Measurements from ENCODE around the gene RPRD1A. TPM values are rescaled to one million over a fixed set of nuclear protein-coding genes. Genes with fewer than 3 reads are reported as not detected.

RPRD1A gene
- total RNA-seq, 1 experiment from 2014 or later, result 65.1 TPM

- intact Hi-C loops (cut with micrococcal nuclease; ENCODE audit: unreplicated experiment), result no loop called here
- POLR2A ChIA-PET (ENCODE audit: low non-redundant PET), result interaction anchor here (0.7 kb wide), 1 partner anchor 28 kb away, joined by 4 read pairs; no protein-coding TSS in a partner anchor
- no peaks in the 10 kb centered on the region for H3K4me1 ChIP-seq (ENCODE audit: insufficient read depth, low read length, poor library complexity, severe bottlenecking)
- DNase-seq (ENCODE audit: low spot score), result no peak
- CTCF ChIA-PET, result interaction anchor here (0.6 kb wide), 1 partner anchor 70 kb away, joined by 8 read pairs; no protein-coding TSS in a partner anchor
- H3K9me3 ChIP-seq (ENCODE audit: low read depth, low read length, poor library complexity, severe bottlenecking), result no peaks in the 10 kb centered on the region
- BruUV-seq (replicated peaks), result no TSS peak
- no peaks in the 10 kb centered on the region for H3K36me3 ChIP-seq (ENCODE audit: insufficient read depth, low read length, poor library complexity, severe bottlenecking)
- H3K4me3 ChIP-seq (ENCODE audit: low read depth, low read length, poor library complexity, severe bottlenecking), result no peak overlapping the region
- H3K27me3 ChIP-seq (replicated peaks; ENCODE audit: insufficient read depth, low read depth, low read length, poor library complexity), result no peaks in the 10 kb centered on the region
- H3K27ac ChIP-seq (ENCODE audit: low read depth, low read length, poor library complexity, severe bottlenecking), result no peak overlapping the region
- no peak for TF ChIP-seq EZH2 (IDR thresholded peaks at IDR 0.05; ENCODE audit: borderline replicate concordance, low read depth, low read length, poor library complexity, severe bottlenecking)
- no peak for TF ChIP-seq CTCF (conservative IDR thresholded peaks at IDR 0.05; ENCODE audit: low read depth, low read length)
Observed at GRCh38 chr18:36089001-36089400, 21.6 kb upstream of the RPRD1A start.

- Histone ChIP-seq H3K27me3 (replicated peaks; ENCODE audit: insufficient read depth, low read depth, low read length, poor library complexity) (no peaks in the 10 kb centered on the region), H3K36me3 (ENCODE audit: insufficient read depth, low read length, poor library complexity, severe bottlenecking) (no peaks in the 10 kb centered on the region), H3K27ac (ENCODE audit: low read depth, low read length, poor library complexity, severe bottlenecking) (no peak overlapping the region), H3K9me3 (ENCODE audit: low read depth, low read length, poor library complexity, severe bottlenecking) (no peaks in the 10 kb centered on the region), H3K4me1 (ENCODE audit: insufficient read depth, low read length, poor library complexity, severe bottlenecking) (no peaks in the 10 kb centered on the region), H3K4me3 (ENCODE audit: low read depth, low read length, poor library complexity, severe bottlenecking) (no peak overlapping the region)
- TF ChIP-seq CTCF (conservative IDR thresholded peaks at IDR 0.05; ENCODE audit: low read depth, low read length), result no peak
- TF ChIP-seq EZH2 (IDR thresholded peaks at IDR 0.05; ENCODE audit: borderline replicate concordance, low read depth, low read length, poor library complexity, severe bottlenecking), result no peak
- DNase-seq (ENCODE audit: low spot score), result no peak
- POLR2A ChIA-PET (ENCODE audit: low non-redundant PET), result interaction anchor here (0.7 kb wide), 1 partner anchor 29 kb away, joined by 4 read pairs; no protein-coding TSS in a partner anchor
- BruUV-seq (replicated peaks), result no TSS peak
- intact Hi-C loops (cut with micrococcal nuclease; ENCODE audit: unreplicated experiment), result no loop called here
- CTCF ChIA-PET, result interaction anchor here (0.6 kb wide), 1 partner anchor 69 kb away, joined by 8 read pairs; no protein-coding TSS in a partner anchor
Observed at GRCh38 chr18:36088256-36088655, 20.9 kb upstream of the RPRD1A start.

GRCh38 chr18:36086186-36086585 lies 18.8 kb upstream of the RPRD1A start:
- H3K27ac ChIP-seq (ENCODE audit: low read depth, low read length, poor library complexity, severe bottlenecking), result no peak overlapping the region
- CTCF ChIA-PET, result no interaction called here
- H3K27me3 ChIP-seq (replicated peaks; ENCODE audit: insufficient read depth, low read depth, low read length, poor library complexity), result no peaks in the 10 kb centered on the region
- intact Hi-C loops (cut with micrococcal nuclease; ENCODE audit: unreplicated experiment), result no loop called here
- no peak for DNase-seq (ENCODE audit: low spot score)
- H3K36me3 ChIP-seq (ENCODE audit: insufficient read depth, low read length, poor library complexity, severe bottlenecking), result no peaks in the 10 kb centered on the region
- TF ChIP-seq EZH2 (IDR thresholded peaks at IDR 0.05; ENCODE audit: borderline replicate concordance, low read depth, low read length, poor library complexity, severe bottlenecking) (no peak), CTCF (conservative IDR thresholded peaks at IDR 0.05; ENCODE audit: low read depth, low read length) (no peak)
- H3K4me1 ChIP-seq (ENCODE audit: insufficient read depth, low read length, poor library complexity, severe bottlenecking), result no peaks in the 10 kb centered on the region
- no peaks in the 10 kb centered on the region for H3K9me3 ChIP-seq (ENCODE audit: low read depth, low read length, poor library complexity, severe bottlenecking)
- no TSS peak for BruUV-seq (replicated peaks)
- no peak overlapping the region for H3K4me3 ChIP-seq (ENCODE audit: low read depth, low read length, poor library complexity, severe bottlenecking)
- POLR2A ChIA-PET (ENCODE audit: low non-redundant PET), result no interaction called here

Measured in A673 (cell line).